Ishikawa (cell line): ENCODE measurements around the gene HOMER3.
A peak's percentile ranks its signal among the peaks of the same experiment; 100 is the strongest.

Source experiments
- CEBPB ChIP-seq: IDR thresholded peaks from 2 replicates; pipeline ENCODE4 v1.6.1; 2012
- CREB1 ChIP-seq: IDR thresholded peaks from 2 replicates; pipeline ENCODE4 v1.6.1; 2012; ENCODE audit warnings: low read depth
- EGR1 ChIP-seq: IDR thresholded peaks from 2 replicates; pipeline ENCODE4 v1.6.1; 2012
- EP300 ChIP-seq: IDR thresholded peaks from 2 replicates; pipeline ENCODE4 v1.6.1; 2012; ENCODE audit warnings: borderline replicate concordance
- FOXM1 ChIP-seq: IDR thresholded peaks from 2 replicates; pipeline ENCODE4 v1.6.1; 2012; ENCODE audit warnings: low read depth, borderline replicate concordance
- NFIC ChIP-seq: IDR thresholded peaks from 2 replicates; pipeline ENCODE4 v1.6.1; 2012
- RAD21 ChIP-seq: IDR thresholded peaks from 2 replicates; pipeline ENCODE4 v1.6.1; 2012; ENCODE audit warnings: low read depth
- TAF1 ChIP-seq: IDR thresholded peaks from 2 replicates; pipeline ENCODE4 v1.6.1; 2012; ENCODE audit warnings: low read depth, mild to moderate bottlenecking
- TCF12 ChIP-seq: IDR thresholded peaks from 2 replicates; pipeline ENCODE4 v1.6.1; 2012; ENCODE audit warnings: low read depth
- TEAD4 ChIP-seq: IDR thresholded peaks from 2 replicates; pipeline ENCODE4 v1.6.1; 2012
- YY1 ChIP-seq: IDR thresholded peaks from 2 replicates; pipeline ENCODE4 v1.6.1; 2012; ENCODE audit warnings: low read depth
- ZBTB7A ChIP-seq: IDR thresholded peaks from 2 replicates; pipeline ENCODE4 v1.6.1; 2012; ENCODE audit warnings: low read depth
- TF ChIP-seq, protein P1 (sequence below): IDR thresholded peaks from 2 replicates; pipeline ENCODE4 v1.6.1; 2012
- TF ChIP-seq, protein P2 (sequence below): IDR thresholded peaks from 2 replicates; pipeline ENCODE4 v1.6.1; 2012
- TF ChIP-seq, protein P3 (sequence below): IDR thresholded peaks from 2 replicates; pipeline ENCODE4 v1.6.1; 2012; ENCODE audit warnings: low read depth, mild to moderate bottlenecking

Gene HOMER3

DNA sequence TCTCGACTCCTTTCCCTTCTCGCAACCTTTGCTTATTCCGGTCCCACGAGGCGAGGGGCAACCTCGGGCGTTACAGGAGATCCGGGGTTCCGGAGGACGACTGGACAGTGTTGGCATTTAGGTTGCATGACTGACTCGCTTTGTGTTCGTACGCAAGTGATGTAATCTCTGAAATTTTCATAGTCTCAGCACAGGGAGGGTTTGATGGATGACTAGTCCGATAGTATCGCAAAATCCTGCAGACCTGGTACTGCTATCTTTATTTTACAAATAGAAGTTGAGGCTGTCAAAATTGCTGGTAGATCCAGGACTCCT, 21.2 kb downstream of the HOMER3 start:
- no peak for TF ChIP-seq CEBPB
- TF ChIP-seq, protein P1, sequence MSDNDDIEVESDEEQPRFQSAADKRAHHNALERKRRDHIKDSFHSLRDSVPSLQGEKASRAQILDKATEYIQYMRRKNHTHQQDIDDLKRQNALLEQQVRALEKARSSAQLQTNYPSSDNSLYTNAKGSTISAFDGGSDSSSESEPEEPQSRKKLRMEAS, result no peak
- no peak for TF ChIP-seq CREB1
- no peak for TF ChIP-seq RAD21
- TF ChIP-seq EGR1, result no peak

DNA sequence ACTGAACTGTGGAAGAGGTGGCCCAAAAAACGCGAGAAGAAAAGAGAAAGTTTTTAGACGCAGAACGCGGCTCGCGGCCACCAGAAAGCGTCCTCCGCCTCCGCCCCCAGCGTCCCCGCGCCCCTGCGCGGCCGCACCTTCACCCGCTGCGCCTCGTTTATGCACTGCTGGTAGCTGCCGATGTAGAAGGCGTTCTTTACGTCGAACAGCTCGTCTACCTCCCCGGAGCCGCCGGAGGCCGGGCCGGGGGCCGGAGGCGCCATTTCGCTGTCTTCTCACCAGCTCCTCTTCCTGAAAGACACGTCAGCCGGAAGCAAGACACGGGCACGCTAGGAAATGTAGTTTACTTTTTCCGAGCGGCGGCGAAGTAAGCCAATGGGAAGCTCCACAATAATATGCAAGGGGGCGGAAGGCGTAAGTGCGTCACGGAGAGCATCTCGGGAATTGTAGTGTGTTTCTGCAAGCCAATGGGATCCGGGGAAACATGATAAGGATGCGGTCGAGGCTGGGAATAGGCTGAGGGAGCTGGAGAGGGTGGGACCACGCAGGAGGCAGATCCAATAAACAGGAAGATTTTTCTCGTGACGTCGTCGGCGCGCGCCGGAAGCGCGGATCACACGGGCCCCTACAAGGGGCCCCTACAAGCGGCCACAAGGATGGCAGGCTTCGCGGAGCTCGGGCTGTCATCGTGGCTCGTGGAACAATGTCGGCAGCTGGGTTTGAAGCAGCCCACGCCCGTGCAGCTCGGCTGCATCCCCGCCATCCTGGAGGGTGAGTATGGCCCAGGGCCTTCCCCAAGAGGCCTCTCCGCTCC, 21.7 kb downstream of the HOMER3 start, which contains the start of the genes COPE and DDX49:
Gene COPE (minus strand): TSS at position 302 of the 814 bp plus-strand sequence. CDS start 39 bp downstream, at position 263.
Gene DDX49 (plus strand): TSS at position 630 of the 814 bp plus-strand sequence. CDS start 27 bp downstream, at position 657.
- TF ChIP-seq NFIC (no peak), EGR1 (peak; percentile 68; the same call in 1 of the 2 replicates), YY1 (peak; percentile 88), ZBTB7A (no peak), CREB1 (no peak; the same call in none of the 2 replicates), RAD21 (no peak), EP300 (no peak), TAF1 (peak; percentile 93), TCF12 (no peak), FOXM1 (no peak)
- TF ChIP-seq, protein P2, sequence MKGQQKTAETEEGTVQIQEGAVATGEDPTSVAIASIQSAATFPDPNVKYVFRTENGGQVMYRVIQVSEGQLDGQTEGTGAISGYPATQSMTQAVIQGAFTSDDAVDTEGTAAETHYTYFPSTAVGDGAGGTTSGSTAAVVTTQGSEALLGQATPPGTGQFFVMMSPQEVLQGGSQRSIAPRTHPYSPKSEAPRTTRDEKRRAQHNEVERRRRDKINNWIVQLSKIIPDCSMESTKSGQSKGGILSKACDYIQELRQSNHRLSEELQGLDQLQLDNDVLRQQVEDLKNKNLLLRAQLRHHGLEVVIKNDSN, result peak; percentile 52
- TF ChIP-seq, protein P1, result peak; percentile 54

DNA sequence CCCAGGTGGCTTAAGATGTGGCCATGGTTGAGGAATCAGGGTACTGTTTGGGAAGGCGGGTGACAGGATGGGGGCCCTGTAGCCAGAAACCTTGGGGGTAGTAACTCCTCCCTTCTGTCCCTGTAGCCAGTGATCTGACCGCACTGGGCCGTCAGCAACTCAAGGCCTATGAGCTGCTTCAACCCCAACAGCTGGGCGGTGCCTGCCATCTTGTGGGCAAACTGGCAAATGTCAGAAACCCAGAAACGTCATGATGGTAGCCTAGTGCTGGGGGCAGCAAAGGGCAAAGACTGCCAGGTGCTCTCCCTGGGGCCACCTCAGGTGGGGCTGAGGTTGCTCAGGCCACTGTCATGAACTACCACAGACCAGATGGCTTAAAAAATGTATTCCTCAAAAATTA, 25.4 kb downstream of the HOMER3 start:
- no peak for TF ChIP-seq YY1
- TF ChIP-seq RAD21, result peak; percentile 64
- TF ChIP-seq TEAD4, result no peak
- TF ChIP-seq NFIC, result no peak
- TF ChIP-seq EGR1, result no peak

DNA sequence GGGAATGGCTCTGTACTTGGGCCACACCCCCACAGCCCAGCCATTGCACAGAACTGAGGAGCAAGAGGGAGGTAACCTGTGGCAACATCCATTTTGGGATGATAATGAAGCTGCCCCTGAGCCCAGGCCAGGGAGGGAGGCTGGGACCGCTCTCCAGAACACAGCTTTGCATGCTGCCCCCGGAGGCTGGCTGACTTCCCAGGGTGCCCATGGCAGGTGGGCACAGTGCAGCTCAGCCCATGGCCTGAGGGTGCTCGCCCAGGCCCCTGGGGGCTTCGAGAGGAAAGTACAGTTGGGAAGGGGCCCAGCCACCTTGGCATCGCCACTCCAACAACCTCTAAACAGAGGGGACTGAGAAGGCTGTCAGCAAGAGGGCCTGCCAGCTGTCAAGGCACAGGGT, 27.6 kb downstream of the HOMER3 start:
- no peak for TF ChIP-seq EP300
- TF ChIP-seq, protein P3, sequence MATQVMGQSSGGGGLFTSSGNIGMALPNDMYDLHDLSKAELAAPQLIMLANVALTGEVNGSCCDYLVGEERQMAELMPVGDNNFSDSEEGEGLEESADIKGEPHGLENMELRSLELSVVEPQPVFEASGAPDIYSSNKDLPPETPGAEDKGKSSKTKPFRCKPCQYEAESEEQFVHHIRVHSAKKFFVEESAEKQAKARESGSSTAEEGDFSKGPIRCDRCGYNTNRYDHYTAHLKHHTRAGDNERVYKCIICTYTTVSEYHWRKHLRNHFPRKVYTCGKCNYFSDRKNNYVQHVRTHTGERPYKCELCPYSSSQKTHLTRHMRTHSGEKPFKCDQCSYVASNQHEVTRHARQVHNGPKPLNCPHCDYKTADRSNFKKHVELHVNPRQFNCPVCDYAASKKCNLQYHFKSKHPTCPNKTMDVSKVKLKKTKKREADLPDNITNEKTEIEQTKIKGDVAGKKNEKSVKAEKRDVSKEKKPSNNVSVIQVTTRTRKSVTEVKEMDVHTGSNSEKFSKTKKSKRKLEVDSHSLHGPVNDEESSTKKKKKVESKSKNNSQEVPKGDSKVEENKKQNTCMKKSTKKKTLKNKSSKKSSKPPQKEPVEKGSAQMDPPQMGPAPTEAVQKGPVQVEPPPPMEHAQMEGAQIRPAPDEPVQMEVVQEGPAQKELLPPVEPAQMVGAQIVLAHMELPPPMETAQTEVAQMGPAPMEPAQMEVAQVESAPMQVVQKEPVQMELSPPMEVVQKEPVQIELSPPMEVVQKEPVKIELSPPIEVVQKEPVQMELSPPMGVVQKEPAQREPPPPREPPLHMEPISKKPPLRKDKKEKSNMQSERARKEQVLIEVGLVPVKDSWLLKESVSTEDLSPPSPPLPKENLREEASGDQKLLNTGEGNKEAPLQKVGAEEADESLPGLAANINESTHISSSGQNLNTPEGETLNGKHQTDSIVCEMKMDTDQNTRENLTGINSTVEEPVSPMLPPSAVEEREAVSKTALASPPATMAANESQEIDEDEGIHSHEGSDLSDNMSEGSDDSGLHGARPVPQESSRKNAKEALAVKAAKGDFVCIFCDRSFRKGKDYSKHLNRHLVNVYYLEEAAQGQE, result no peak
- no peak for TF ChIP-seq FOXM1
- TF ChIP-seq RAD21, result no peak
- TF ChIP-seq NFIC, result no peak
- TF ChIP-seq, protein P2, result no peak
- no peak for TF ChIP-seq TAF1
- TF ChIP-seq TEAD4, result no peak

DNA sequence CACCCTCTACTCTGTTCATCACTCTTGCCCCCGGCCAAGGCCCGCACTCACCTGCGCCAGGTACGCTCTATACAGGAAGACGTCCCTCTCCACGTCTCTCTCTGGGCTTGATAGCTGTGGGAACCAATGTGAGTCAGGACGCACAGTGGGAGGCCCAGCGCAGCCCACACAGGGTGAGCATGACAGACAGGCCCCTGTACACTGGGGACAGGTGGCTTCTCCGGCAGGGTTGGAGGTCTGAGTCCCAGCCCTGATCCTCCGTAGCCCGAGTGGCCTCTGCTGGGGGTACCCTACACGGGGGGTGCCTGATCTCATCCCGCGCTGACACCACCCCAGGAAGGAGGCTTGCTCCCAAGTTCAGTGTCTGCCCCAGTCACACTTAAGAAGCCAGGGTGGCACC, 28.1 kb downstream of the HOMER3 start:
- no peak for TF ChIP-seq TAF1
- TF ChIP-seq, protein P1, result no peak
- TF ChIP-seq RAD21, result no peak
- TF ChIP-seq EGR1, result no peak
- no peak for TF ChIP-seq ZBTB7A
- TF ChIP-seq CREB1, result no peak

DNA sequence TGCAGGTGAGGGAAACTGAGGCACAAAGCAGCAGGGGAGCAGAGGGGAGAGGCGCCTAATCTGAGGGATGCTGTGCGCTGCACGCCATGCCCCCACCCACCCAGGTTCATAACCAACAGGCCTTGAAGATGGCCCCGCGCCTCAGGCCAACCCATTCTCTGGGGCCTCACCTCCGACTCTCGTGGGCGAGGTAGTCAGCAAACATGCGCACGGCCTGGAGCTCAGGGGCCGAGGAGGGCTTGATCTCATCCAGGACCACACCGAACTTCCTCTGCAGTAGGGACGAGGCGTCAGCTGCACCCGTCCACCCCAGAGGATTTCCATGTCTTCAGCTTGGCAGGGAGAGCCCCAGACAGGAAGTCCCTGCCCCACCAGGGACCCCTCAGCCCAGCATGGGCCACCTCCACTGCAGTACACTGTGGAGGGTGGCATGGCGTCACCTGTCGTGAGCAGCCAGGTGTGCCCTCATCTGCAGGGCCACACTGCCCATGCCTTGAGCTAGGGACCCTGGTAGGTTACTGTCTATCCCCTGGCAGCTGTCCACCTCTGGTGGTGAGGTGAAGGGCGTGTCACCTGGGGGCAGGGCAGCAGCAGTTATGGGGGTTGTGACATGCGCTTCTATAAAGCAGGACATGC, 30.1 kb downstream of the HOMER3 start:
- no peak for TF ChIP-seq TAF1
- no peak for TF ChIP-seq TCF12
- TF ChIP-seq ZBTB7A, result no peak
- TF ChIP-seq CEBPB, result no peak

DNA sequence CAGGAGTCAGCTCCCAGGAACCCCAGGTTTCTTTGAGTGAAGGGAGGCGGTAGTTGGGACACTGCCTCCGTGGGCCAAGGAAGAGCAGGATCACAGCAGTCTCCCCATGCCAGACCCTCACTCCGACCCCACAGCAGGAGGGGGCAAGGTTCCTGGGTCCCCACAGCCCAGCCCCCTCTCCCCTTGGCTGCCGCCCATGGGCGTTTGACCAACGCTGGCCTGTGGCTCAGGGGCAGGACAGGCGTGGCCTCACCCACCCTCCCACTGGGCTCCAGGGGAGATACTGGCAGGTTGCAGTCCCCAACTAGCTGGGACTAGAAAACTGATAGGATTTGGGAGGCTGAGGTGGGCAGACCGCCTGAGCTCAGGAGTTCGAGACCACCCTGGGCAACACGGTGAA, 31.0 kb downstream of the HOMER3 start:
- no peak for TF ChIP-seq NFIC
- no peak for TF ChIP-seq RAD21
- TF ChIP-seq EGR1, result no peak
- no peak for TF ChIP-seq CEBPB
- no peak for TF ChIP-seq FOXM1
- no peak for TF ChIP-seq EP300
- TF ChIP-seq, protein P1, result no peak
- no peak for TF ChIP-seq YY1
- TF ChIP-seq CREB1, result no peak
